Measurements from ENCODE around the gene DMRT1. TPM values are rescaled to one million over a fixed set of nuclear protein-coding genes. Genes with fewer than 3 reads are reported as not detected.

DMRT1 gene
- polyA plus RNA-seq (2014; cell fraction: cytosol; rRNA removed), result not detected in 2 replicates
- not detected in 2 replicates for polyA plus RNA-seq (2014; cell fraction: nucleus; rRNA removed)

- DNase-seq (ENCODE audit: low spot score), result no peak
These were observed at the start of gene DMRT1 for GRCh38 chr9:841371-842209. Gene DMRT1 (plus strand): TSS chr9:841697. CDS start chr9:841839, 142 bp downstream.

- DNase-seq (ENCODE audit: low spot score), result no peak
These were observed 48.9 kb upstream of the DMRT1 start for GRCh38 chr9:792331-793260.

GRCh38 chr9:794386-794785 is 47.1 kb upstream of the DMRT1 start:
- no peak for DNase-seq (ENCODE audit: low spot score)

GRCh38 chr9:795869-796268 is 45.6 kb upstream of the DMRT1 start:
- no peak for DNase-seq (ENCODE audit: low spot score)

- DNase-seq (ENCODE audit: low spot score), result no peak
These were observed 40.8 kb upstream of the DMRT1 start for GRCh38 chr9:800591-801150.

- DNase-seq (ENCODE audit: low spot score), result no peak
These were observed 40.0 kb upstream of the DMRT1 start for GRCh38 chr9:801399-802071.

- no peak for DNase-seq (ENCODE audit: low spot score)
These were observed 37.5 kb upstream of the DMRT1 start for GRCh38 chr9:804026-804425.

GRCh38 chr9:805151-805550 is 36.3 kb upstream of the DMRT1 start:
- DNase-seq (ENCODE audit: low spot score), result no peak

- DNase-seq (ENCODE audit: low spot score), result no peak
These were observed 35.0 kb upstream of the DMRT1 start for GRCh38 chr9:806285-807156.

GRCh38 chr9:811106-811531 is 30.4 kb upstream of the DMRT1 start:
- DNase-seq (ENCODE audit: low spot score), result no peak

GRCh38 chr9:818958-819357 is 22.5 kb upstream of the DMRT1 start:
- no peak for DNase-seq (ENCODE audit: low spot score)

- no peak for DNase-seq (ENCODE audit: low spot score)
These were observed 14.8 kb upstream of the DMRT1 start for GRCh38 chr9:826500-827280.

- DNase-seq (ENCODE audit: low spot score), result no peak
These were observed 1.2 kb upstream of the DMRT1 start for GRCh38 chr9:840343-840742.

- DNase-seq (ENCODE audit: low spot score), result no peak
These were observed 1.3 kb downstream of the DMRT1 start for GRCh38 chr9:842635-843426.

GRCh38 chr9:843427-843785 is 1.9 kb downstream of the DMRT1 start:
- no peak for DNase-seq (ENCODE audit: low spot score)

- no peak for DNase-seq (ENCODE audit: low spot score)
These were observed 5.4 kb downstream of the DMRT1 start for GRCh38 chr9:846852-847251.

GRCh38 chr9:847505-847904 is 6.0 kb downstream of the DMRT1 start:
- DNase-seq (ENCODE audit: low spot score), result no peak

GRCh38 chr9:849431-849830 is 7.9 kb downstream of the DMRT1 start:
- DNase-seq (ENCODE audit: low spot score), result no peak

GRCh38 chr9:852539-852938 is 11.0 kb downstream of the DMRT1 start:
- DNase-seq (ENCODE audit: low spot score), result no peak

Measured in SK-N-DZ (cell line).